GM21786 (cell line): Measurements from ENCODE around the gene MATN1.
"Not testable (repeated sequence)": the region's sequence is repeated elsewhere in the genome, so short reads cannot be mapped to it uniquely, and the experiment has no call there.

Source experiments
- ATAC-seq: cut with Tn5 transposase; IDR thresholded peaks from one replicate; pipeline ENCODE4 v1.9.1; 2021; ENCODE audit not compliant: unreplicated experiment

MATN1 gene

GRCh38 chr1:30723331-30723755 is at the start of gene MATN1:
MATN1 (minus strand) TSS chr1:30723585; CDS start chr1:30723551, 34 bp downstream.
- no peak for ATAC-seq

- no peak for ATAC-seq
Measured at GRCh38 chr1:30771005-30771404, 47.6 kb upstream of the MATN1 start.

- ATAC-seq = no peak
Measured at GRCh38 chr1:30770150-30770549, 46.8 kb upstream of the MATN1 start.

GRCh38 chr1:30768830-30769718 is 45.7 kb upstream of the MATN1 start:
- ATAC-seq = no peak

- no peak for ATAC-seq
Measured at GRCh38 chr1:30768159-30768829, 44.9 kb upstream of the MATN1 start.

- not testable (repeated sequence) for ATAC-seq
Measured at GRCh38 chr1:30766948-30767347, 43.6 kb upstream of the MATN1 start.

GRCh38 chr1:30765556-30766434 is 42.4 kb upstream of the MATN1 start:
- ATAC-seq = no peak

- ATAC-seq = peak; percentile 57
Measured at GRCh38 chr1:30764939-30765555, 41.7 kb upstream of the MATN1 start.

- no peak for ATAC-seq
Measured at GRCh38 chr1:30764396-30764795, 41.0 kb upstream of the MATN1 start.

GRCh38 chr1:30763651-30764248 is 40.4 kb upstream of the MATN1 start:
- no peak for ATAC-seq

GRCh38 chr1:30762930-30763650 is 39.7 kb upstream of the MATN1 start:
- no peak for ATAC-seq

- ATAC-seq = no peak
Measured at GRCh38 chr1:30762152-30762929, 39.0 kb upstream of the MATN1 start.

- no peak for ATAC-seq
Measured at GRCh38 chr1:30761381-30762151, 38.2 kb upstream of the MATN1 start.

- ATAC-seq = no peak
Measured at GRCh38 chr1:30760596-30761324, 37.4 kb upstream of the MATN1 start.

- ATAC-seq = no peak
Measured at GRCh38 chr1:30759718-30760281, 36.4 kb upstream of the MATN1 start.

GRCh38 chr1:30758785-30759380 is 35.5 kb upstream of the MATN1 start:
- ATAC-seq = no peak
